Astrocyte (in vitro differentiated cells and primary cell): ENCODE data around the gene CPM. TPM values are rescaled to one million over a fixed set of nuclear protein-coding genes. Genes with fewer than 3 reads are reported as not detected.
A peak's percentile ranks its signal among the peaks of the same experiment; 100 is the strongest.

ENCODE experiments used
- DNase-seq: peaks from one replicate; pipeline ENCODE4 v3.0.0-alpha.2; 2010; ENCODE audit warnings: low read depth
- FAIRE-seq: peaks from 2 replicates; lab custom pipeline; 2011; peaks lifted over from hg19 to GRCh38; lab: Jason Lieb, UNC
- H2AFZ ChIP-seq: 2 replicates; pipeline ENCODE4 v1.6.0; 2012; ENCODE audit warnings: low read depth, low read length, inconsistent platforms
- H3K27ac ChIP-seq: 2 replicates; pipeline ENCODE4 v1.5.1; 2011; ENCODE audit warnings: low read depth, low read length, inconsistent platforms
- H3K27me3 ChIP-seq: 2 replicates; pipeline ENCODE4 v1.6.0; 2011; ENCODE audit warnings: low read length, inconsistent platforms; ENCODE audit not compliant: insufficient read depth
- H3K36me3 ChIP-seq: 2 replicates; pipeline ENCODE4 v1.5.1; 2011; ENCODE audit warnings: low read length, inconsistent platforms; ENCODE audit not compliant: insufficient read depth
- H3K4me1 ChIP-seq: 2 replicates; pipeline ENCODE4 v1.5.1; 2011; ENCODE audit warnings: low read length, inconsistent platforms; ENCODE audit not compliant: insufficient read depth
- H3K4me2 ChIP-seq: 2 replicates; pipeline ENCODE4 v1.6.0; 2012; ENCODE audit warnings: low read length, inconsistent platforms
- H3K4me3 ChIP-seq: 2 replicates; pipeline ENCODE4 v1.5.1; 2011; ENCODE audit warnings: low read depth, mild to moderate bottlenecking, low read length, inconsistent platforms; ENCODE audit not compliant: insufficient read depth
- H3K79me2 ChIP-seq: 2 replicates; pipeline ENCODE4 v1.6.0; 2012; ENCODE audit warnings: mild to moderate bottlenecking, low read length, inconsistent platforms; ENCODE audit not compliant: insufficient read depth
- H3K9ac ChIP-seq: 2 replicates; pipeline ENCODE4 v1.6.0; 2012; ENCODE audit warnings: mild to moderate bottlenecking, low read length, inconsistent platforms
- H3K9me3 ChIP-seq: 2 replicates; pipeline ENCODE4 v1.5.1; 2012; ENCODE audit warnings: low read depth, mild to moderate bottlenecking, low read length, inconsistent platforms; ENCODE audit not compliant: insufficient read depth
- H4K20me1 ChIP-seq: 2 replicates; pipeline ENCODE4 v1.6.0; 2012; ENCODE audit warnings: low read length, inconsistent platforms; ENCODE audit not compliant: insufficient read depth
- H3K27ac Mint-ChIP-seq: one replicate; pipeline ENCODE4 v1.8.0; 2021; ENCODE audit warnings: mild to moderate bottlenecking, mixed read lengths; ENCODE audit not compliant: unreplicated experiment
- H3K27me3 Mint-ChIP-seq: one replicate; pipeline ENCODE4 v1.8.0; 2021; ENCODE audit warnings: low read depth, mixed read lengths; ENCODE audit not compliant: unreplicated experiment
- H3K36me3 Mint-ChIP-seq: one replicate; pipeline ENCODE4 v1.8.0; 2021; ENCODE audit warnings: low read depth, mixed read lengths; ENCODE audit not compliant: unreplicated experiment
- H3K4me1 Mint-ChIP-seq: one replicate; pipeline ENCODE4 v1.8.0; 2021; ENCODE audit warnings: low read depth, mixed read lengths; ENCODE audit not compliant: unreplicated experiment
- H3K4me3 Mint-ChIP-seq: one replicate; pipeline ENCODE4 v1.8.0; 2021; ENCODE audit warnings: mild to moderate bottlenecking, moderate library complexity, mixed read lengths; ENCODE audit not compliant: unreplicated experiment
- H3K9me3 Mint-ChIP-seq: one replicate; pipeline ENCODE4 v1.8.0; 2021; ENCODE audit warnings: mild to moderate bottlenecking, mixed read lengths; ENCODE audit not compliant: unreplicated experiment
- CTCF ChIP-seq: IDR thresholded peaks from 2 replicates; pipeline ENCODE4 v1.5.1; 2011; ENCODE audit warnings: low read depth, mild to moderate bottlenecking, inconsistent platforms, low read length, moderate library complexity; ENCODE audit not compliant: insufficient read depth
- EZH2 ChIP-seq: IDR thresholded peaks from 2 replicates; pipeline ENCODE4 v1.6.1; 2012; ENCODE audit warnings: mild to moderate bottlenecking, low read length, inconsistent platforms; ENCODE audit not compliant: insufficient read depth
- total RNA-seq: library from RNA; stranded (reverse); gene quantifications from 2 replicates; pipeline ENCODE4 v1.2.1, GENCODE V29; 2021

CPM gene
- total RNA-seq, 1 donor from 2014 or later, result 2.7 TPM

DNA sequence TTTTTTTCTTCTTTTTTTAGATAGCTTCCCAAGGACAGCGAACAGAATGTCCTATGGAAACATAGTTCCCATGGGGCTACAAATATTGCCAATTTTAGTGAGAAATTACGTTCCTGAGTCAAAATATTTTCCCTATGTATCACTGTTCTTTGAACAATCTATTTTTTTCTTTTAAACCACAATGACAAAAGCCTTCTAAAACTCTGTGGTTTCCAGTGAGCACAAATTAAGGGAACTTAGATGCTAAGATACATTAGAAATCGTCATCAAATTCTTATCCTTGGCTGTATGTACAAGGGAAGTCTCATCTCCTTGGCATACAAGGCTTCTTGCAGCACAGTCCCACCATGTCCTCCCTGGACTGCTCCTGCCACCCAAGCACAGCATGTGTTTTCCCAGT lies 17.9 kb downstream of the CPM start:
- DNase-seq (peak; percentile 97), FAIRE-seq (peak; percentile 96)
- H3K36me3 ChIP-seq, result no peaks in the 10 kb centered on the region
- peak overlapping the region; percentile 60 for H3K4me2 ChIP-seq
- peaks cover 11% of the 10 kb centered on the region for H3K4me1 ChIP-seq
- no peak for TF ChIP-seq EZH2
- TF ChIP-seq CTCF, result no peak
- no peaks in the 10 kb centered on the region for H3K27me3 Mint-ChIP-seq
- no peaks in the 10 kb centered on the region for H3K79me2 ChIP-seq
- peak overlapping the region; percentile 8 for H3K27ac Mint-ChIP-seq
- no peaks in the 10 kb centered on the region for H3K27me3 ChIP-seq
- H3K9me3 Mint-ChIP-seq, result no peaks in the 10 kb centered on the region
- peaks cover 7% of the 10 kb centered on the region for H3K4me1 Mint-ChIP-seq
- peak overlapping the region; percentile 66 for H3K27ac ChIP-seq
- H3K4me3 Mint-ChIP-seq, result no peak overlapping the region
- no peak overlapping the region for H2AFZ ChIP-seq
- H3K4me3 ChIP-seq, result no peak overlapping the region
- H3K36me3 Mint-ChIP-seq, result no peaks in the 10 kb centered on the region
- H3K9me3 ChIP-seq, result no peaks in the 10 kb centered on the region
- no peaks in the 10 kb centered on the region for H4K20me1 ChIP-seq
- peak overlapping the region; percentile 30 for H3K9ac ChIP-seq

DNA sequence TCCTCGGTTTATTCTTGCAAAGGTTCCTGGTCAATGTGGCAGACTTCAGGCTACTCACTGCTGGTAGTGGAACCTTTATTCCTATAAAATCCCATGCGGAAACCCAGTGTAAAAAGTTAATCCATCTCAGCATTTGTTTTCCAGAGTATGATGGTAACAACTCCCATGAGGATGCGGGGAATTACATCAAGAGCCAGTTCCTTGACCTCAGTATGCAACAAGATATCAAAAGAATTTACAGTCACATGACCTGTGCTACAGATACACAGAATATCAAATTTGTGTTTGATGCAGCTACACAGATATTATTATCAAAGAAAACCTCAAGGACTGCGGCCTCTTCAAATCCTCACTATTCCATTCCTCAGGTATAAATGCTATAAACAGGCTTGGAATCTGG lies 19.3 kb downstream of the CPM start:
- DNase-seq (peak; percentile 50), FAIRE-seq (no peak)
- Histone ChIP-seq H3K9me3 (no peaks in the 10 kb centered on the region), H3K27ac (no peak overlapping the region), H2AFZ (no peak overlapping the region), H3K4me1 (peaks cover 11% of the 10 kb centered on the region), H3K27me3 (no peaks in the 10 kb centered on the region), H3K79me2 (no peaks in the 10 kb centered on the region), H3K4me2 (no peak overlapping the region), H4K20me1 (no peaks in the 10 kb centered on the region), H3K36me3 (no peaks in the 10 kb centered on the region), H3K9ac (no peak overlapping the region), H3K4me3 (no peak overlapping the region)
- Mint-ChIP-seq H3K27ac (no peak overlapping the region), H3K4me1 (peaks cover 7% of the 10 kb centered on the region), H3K4me3 (no peak overlapping the region), H3K9me3 (no peaks in the 10 kb centered on the region), H3K36me3 (no peaks in the 10 kb centered on the region), H3K27me3 (no peaks in the 10 kb centered on the region)
- TF ChIP-seq CTCF, result no peak
- TF ChIP-seq EZH2, result no peak

- Mint-ChIP-seq H3K4me1 (peaks cover 7% of the 10 kb centered on the region), H3K36me3 (no peaks in the 10 kb centered on the region), H3K27ac (no peak overlapping the region), H3K27me3 (no peaks in the 10 kb centered on the region), H3K9me3 (no peaks in the 10 kb centered on the region), H3K4me3 (no peak overlapping the region)
- no peaks in the 10 kb centered on the region for H3K9me3 ChIP-seq
- H3K4me2 ChIP-seq, result no peak overlapping the region
- TF ChIP-seq EZH2 (no peak), CTCF (no peak)
- no peak overlapping the region for H2AFZ ChIP-seq
- H3K27ac ChIP-seq, result no peak overlapping the region
- FAIRE-seq (no peak), DNase-seq (no peak)
- no peaks in the 10 kb centered on the region for H4K20me1 ChIP-seq
- no peak overlapping the region for H3K9ac ChIP-seq
- H3K36me3 ChIP-seq, result no peaks in the 10 kb centered on the region
- H3K4me1 ChIP-seq, result peaks cover 11% of the 10 kb centered on the region
- no peaks in the 10 kb centered on the region for H3K79me2 ChIP-seq
- H3K27me3 ChIP-seq, result no peaks in the 10 kb centered on the region
- no peak overlapping the region for H3K4me3 ChIP-seq
These were observed 20.1 kb downstream of the CPM start for GRCh38 chr12:68912916-68913315.
